ENCODE measurements around the gene GADD45A.

The GADD45A gene

GRCh38 chr1:67688526-67689219, 3.7 kb downstream of the GADD45A start:
- no peak for DNase-seq (ENCODE audit: low read depth, low spot score)

DNA sequence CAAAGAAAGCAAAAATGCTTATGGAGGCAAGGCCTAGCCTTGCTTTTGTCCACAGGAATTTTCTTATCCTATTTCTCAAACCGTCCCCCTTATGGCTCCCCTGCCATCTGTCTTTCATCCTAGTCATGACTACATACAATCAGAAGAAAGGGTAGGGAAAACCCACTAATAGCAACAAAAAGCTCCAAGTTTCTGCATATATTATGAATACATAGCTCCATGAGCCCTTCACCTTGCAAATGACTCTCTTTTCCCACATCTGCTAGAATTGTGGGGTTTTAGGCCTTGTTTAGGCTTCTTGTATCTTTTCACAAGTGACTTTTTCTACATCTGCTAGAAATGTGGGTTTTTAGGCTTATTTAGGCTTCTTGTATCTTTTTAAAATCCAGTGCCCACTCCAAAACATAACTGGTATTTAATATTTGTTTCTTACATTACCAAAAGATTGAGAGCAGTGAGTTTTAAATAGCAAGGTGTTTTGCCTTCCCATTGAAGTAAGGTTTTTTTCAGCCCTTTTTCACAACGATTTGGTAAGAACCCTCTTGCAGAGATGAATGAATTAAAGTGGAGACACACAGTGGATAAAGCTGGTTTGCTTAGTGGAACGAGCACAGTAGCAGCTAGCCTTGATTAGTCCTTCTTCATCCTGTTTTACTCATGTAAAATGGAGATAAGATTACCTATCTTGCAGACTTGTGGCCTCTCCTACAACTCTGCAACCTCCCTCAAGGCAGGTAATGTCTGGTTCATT, 4.4 kb downstream of the GADD45A start:
- DNase-seq (ENCODE audit: low read depth, low spot score) = no peak

DNA sequence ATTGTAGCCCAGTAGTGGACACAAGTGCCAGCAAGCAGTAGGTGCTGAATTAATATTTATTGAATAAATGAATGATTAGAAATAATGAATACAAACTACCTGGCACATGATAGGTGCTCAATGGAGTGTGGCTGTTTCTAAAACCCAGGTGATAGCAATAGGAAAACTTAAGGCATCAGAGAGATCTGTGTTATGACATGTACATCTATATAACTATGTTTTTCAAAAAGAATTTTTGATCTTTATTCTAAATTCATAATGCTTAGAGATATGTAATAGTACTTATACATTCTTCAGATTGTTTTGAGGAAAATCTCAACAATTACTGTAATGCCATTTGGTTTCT, 5.0 kb downstream of the GADD45A start:
- DNase-seq (ENCODE audit: low read depth, low spot score) = no peak

- DNase-seq (ENCODE audit: low read depth, low spot score) = no peak
These were observed 5.4 kb downstream of the GADD45A start for GRCh38 chr1:67690411-67690810.

GRCh38 chr1:67691712-67692111, 6.7 kb downstream of the GADD45A start:
- DNase-seq (ENCODE audit: low read depth, low spot score) = no peak

DNA sequence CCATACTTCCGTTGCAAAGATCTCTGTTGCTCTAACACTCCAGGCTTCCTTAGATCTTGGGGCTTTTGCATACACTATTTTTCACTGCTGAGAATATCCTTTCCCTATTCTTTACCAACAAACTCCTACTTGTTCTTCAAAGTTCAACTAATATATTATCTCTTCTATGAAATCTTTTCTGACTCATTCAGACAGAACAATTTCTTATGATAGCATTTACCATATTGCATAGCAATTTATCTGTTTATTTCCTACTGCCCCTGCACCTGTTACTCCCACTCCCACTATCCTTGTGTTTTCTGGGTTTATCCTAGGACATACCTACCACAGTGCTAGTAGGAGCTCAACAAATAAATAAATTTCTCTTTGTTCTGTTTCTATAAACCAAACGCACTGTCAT, 11.0 kb downstream of the GADD45A start:
- DNase-seq (ENCODE audit: low read depth, low spot score) = no peak

DNA sequence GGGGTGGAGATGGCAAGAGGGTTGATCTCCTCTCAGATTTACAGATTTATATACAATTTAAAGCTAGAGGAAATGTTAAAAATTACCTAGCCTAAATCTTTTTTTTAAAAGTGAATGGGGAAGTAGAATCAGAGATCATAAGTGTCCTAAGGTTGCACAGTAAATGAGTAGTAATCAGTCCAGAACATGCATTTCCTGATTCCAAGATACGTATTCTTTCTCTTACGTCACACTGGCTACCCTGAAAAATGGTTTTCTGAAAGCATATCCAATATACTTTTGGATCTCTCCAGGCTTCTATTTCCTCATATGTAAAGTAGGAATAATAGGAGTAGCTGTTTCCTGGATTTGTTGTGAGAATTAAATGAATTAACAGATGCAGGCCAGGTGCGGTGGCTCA, 11.7 kb downstream of the GADD45A start:
- DNase-seq (ENCODE audit: low read depth, low spot score) = no peak

DNA sequence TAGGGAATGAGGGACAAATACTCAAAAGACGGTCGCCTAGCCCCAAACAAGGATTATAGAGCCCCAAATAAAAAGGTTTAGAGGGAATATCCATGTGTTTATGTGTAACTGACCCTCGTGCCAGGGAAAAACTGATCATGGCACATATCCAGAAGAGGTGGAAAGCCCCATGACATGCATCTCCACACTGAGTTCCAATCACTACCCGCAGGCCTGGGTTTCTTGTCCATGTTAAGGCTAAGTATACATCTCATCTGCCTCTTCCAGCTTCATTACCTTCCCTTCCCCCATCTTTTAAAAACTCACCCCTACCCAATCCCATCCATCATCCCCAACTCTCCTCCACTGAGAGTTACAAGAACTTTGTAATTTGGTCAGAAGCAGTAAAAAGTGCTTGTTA, 15.2 kb downstream of the GADD45A start:
- no peak for DNase-seq (ENCODE audit: low read depth, low spot score)

DNA sequence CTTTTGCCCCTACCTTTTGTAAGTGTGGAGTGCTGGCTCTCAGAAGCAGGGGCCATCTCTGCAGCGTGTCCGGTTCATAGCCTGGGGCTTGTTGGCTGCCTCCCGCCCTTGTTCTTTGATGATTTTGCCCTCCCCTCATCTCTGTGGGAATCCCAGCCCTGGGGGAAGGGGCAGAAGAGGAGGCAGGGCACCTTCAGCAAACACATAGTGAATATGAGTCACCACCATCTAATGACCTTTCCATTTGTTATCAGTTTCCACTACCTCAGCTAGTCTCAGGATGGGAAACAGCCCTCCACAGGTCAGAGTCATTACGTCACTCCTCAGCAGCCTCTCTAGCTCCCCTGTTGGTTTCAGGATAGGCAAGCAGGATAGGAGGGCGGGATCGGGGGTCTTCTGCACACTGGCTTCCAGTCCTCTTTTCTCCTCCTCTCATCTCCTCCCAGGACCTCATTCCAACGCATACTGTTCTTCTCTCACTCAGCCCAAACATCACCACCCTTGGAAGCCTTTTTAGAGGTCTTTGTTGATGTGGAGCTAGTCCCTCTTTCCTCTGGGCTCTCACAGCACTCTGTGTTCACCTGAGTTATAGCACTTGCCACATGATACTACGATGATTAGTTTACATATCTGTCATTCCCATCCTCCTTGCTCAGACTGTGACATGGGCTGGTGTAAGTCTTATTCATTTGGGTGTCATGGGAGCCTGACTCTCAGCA, 15.8 kb downstream of the GADD45A start:
- DNase-seq (ENCODE audit: low read depth, low spot score) = peak; percentile 67

DNA sequence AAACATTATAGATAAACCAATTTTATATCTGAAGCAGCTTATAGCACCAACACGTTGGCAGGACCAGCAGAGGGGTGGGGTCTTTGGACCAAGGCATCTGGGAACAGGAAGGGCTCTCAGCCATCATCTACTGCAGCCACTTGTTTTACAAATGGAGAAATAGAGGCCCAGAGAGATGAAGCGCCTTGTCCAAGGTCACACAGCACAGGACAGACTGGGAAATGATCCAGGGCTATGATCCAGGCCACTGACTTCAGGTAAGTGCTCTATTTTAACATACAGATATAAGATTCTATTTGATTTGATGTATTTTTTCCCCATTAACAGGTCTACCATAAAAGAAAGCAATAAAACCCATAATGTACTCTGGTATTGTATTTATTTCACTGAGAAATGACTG, 16.9 kb downstream of the GADD45A start:
- no peak for DNase-seq (ENCODE audit: low read depth, low spot score)

- no peak for DNase-seq (ENCODE audit: low read depth, low spot score)
These were observed 19.4 kb downstream of the GADD45A start for GRCh38 chr1:67704351-67704750.

- no peak for DNase-seq (ENCODE audit: low read depth, low spot score)
These were observed 20.9 kb downstream of the GADD45A start for GRCh38 chr1:67705735-67706453.

DNA sequence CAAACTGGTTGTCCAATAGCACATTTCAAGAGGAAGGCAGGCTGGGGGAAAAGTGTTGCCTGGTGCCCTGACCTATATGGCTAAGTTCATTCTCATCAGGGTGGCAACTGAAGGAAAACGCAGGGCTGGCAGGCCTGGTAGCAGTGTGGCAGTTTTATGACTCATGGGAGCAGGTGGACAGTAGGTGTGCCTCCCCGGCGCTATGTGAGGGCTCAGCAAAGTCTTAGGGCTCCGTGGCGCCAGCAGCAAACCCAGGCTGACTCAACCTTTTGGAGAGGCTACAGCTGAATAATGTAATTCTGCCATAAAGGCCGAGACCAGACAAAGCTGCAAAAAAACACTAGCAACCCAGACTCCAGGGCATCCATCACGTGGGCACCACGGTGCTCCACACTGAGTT, 23.6 kb downstream of the GADD45A start:
- DNase-seq (ENCODE audit: low read depth, low spot score) = no peak

DNA sequence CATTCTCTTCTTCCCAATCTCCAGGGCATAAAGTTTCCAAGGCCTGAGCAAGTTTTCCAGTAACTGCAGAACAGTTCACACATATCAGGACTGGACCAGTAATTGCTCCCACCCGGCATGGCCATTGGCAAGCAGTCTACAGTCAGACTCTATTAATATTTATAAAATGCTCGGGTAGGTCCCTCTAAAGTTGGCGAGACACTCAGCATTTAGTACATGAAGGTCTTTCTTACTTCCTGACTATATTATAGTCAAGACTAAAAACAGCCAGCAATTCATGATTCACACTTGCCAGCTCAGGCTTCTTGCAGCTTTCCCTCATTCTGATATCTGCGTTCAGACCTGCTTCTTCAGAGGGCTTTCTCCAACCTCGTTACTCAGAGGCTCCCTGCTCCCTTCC, 25.4 kb downstream of the GADD45A start:
- DNase-seq (ENCODE audit: low read depth, low spot score) = no peak

GRCh38 chr1:67711158-67711854, 26.3 kb downstream of the GADD45A start:
- DNase-seq (ENCODE audit: low read depth, low spot score) = no peak

DNA sequence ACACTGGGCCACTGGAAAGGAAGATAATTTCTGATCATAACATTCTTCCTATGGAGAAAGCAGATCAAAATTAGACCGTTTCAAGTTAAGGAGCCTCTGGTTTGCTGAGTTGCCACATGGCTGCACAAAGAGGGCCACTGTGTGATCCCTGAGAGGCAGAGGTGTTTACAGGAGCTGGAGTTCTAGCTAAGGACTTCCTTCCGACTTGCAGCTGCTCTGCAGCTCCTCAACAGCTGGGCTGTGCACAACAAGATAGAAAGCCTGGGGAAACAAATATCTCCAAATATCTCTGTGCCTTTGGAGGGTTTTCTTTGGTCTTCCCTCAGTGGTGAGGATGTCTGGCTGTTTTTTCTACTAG, 26.8 kb downstream of the GADD45A start:
- no peak for DNase-seq (ENCODE audit: low read depth, low spot score)

GRCh38 chr1:67713057-67713846, 28.3 kb downstream of the GADD45A start:
- DNase-seq (ENCODE audit: low read depth, low spot score) = no peak

DNA sequence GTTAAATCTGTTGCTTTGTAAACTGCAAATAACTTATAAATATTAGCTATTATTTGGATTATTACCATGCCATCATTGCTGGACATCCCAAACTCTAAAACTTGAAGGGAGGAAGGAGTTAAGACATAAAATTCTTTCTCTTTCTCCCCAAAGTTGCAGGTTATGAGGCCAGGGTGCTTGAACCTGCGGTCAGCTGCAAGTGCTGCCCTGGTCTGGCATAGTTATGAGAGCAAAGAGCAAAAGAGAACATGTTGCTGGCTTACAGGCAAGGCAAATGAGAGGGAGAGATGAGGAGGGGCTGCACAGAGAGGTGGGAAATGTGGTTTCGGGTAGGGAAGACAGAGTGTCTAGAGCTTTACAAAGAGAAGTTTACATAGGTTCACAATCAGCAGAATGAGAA, 30.8 kb downstream of the GADD45A start:
- DNase-seq (ENCODE audit: low read depth, low spot score) = no peak

- no peak for DNase-seq (ENCODE audit: low read depth, low spot score)
These were observed 31.8 kb downstream of the GADD45A start for GRCh38 chr1:67716800-67717199.

- no peak for DNase-seq (ENCODE audit: low read depth, low spot score)
These were observed 32.9 kb downstream of the GADD45A start for GRCh38 chr1:67717876-67718275.
